GOT3 (cell line): ENCODE results near the gene OSTM1.

Experiments used
- DNase-seq: peaks from one replicate; lab custom pipeline; 2025; ENCODE audit warnings: mixed read lengths; lab: John Stamatoyannopoulos, UW

Gene OSTM1, protein sequence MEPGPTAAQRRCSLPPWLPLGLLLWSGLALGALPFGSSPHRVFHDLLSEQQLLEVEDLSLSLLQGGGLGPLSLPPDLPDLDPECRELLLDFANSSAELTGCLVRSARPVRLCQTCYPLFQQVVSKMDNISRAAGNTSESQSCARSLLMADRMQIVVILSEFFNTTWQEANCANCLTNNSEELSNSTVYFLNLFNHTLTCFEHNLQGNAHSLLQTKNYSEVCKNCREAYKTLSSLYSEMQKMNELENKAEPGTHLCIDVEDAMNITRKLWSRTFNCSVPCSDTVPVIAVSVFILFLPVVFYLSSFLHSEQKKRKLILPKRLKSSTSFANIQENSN

DNA sequence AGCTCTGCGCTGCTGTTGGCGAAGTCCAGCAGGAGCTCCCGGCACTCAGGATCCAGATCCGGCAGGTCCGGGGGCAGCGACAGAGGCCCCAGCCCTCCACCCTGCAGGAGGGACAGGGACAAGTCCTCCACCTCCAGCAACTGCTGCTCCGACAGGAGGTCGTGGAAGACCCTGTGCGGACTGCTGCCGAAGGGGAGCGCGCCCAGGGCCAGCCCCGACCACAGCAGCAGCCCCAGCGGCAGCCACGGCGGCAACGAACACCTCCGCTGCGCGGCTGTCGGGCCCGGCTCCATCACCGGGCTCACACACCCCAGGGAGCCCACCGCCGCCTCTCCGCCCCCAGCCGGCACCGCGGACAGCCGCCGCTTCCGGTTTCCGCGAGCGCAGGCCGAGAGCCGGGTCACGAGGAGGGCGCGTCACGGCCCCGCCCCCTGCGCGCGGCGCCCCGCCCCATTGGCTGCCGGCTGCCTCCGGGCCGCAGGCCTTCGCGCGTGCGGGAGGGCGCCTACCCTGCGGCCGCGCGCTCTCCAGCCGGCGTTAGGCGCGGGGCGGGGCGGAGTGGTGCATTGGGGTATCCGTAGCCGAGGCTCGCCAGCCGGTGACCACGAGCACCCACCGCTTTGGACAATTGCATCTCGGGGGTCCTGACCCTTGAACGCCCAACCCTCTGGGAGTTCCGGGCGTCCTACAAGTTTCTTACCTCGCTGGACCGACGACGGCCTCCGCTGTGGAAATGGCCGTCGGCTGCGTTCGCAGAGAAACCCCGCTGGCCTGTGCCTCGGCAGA, at the start of gene OSTM1:
TSS of gene OSTM1 (minus strand) at position 383 of the 786 bp plus-strand sequence. CDS start at position 293, 90 bp downstream.
- peak; percentile 75 for DNase-seq

DNA sequence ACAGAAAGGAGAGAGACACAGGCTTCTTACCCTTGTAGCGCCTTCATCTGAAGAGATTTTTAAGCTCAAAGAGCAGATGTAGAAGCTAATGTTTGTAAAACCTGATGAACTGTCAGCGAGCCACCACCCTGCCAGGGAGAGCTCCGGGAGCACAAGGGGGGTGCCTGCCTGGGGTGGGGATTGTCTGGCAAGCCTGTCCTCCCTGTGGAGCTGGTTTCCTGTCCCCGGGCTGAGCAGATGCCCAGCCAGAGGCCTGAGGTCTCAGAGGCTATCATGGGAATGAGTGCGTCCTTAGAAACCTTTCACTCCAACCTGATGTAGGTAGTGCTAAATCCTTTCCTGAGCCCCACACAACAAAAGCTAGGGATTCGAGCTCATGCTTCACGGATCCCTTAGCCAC, 49.4 kb upstream of the OSTM1 start:
- DNase-seq: no peak

DNA sequence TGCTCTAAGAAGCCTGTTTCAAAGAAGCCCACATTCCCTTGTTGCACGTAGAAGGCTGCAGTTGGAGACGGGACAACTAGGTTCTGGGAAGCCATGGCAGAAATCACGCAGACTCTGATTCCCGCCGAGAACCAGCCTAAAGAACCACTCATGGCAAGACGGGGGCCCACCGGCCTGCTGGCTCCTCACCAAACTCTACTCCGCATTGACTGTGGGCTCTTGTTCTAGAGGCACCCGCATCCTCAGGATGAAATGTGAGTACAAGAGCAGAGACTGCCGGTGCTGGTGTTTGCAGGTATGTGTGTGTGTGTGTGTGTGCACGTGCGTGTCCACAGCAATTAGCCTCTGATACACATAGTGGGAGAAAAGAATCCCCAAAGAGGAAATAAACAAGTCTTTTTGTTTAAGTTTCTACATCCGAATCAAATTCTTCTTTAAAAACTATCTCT, 49.0 kb upstream of the OSTM1 start:
- DNase-seq: no peak

DNA sequence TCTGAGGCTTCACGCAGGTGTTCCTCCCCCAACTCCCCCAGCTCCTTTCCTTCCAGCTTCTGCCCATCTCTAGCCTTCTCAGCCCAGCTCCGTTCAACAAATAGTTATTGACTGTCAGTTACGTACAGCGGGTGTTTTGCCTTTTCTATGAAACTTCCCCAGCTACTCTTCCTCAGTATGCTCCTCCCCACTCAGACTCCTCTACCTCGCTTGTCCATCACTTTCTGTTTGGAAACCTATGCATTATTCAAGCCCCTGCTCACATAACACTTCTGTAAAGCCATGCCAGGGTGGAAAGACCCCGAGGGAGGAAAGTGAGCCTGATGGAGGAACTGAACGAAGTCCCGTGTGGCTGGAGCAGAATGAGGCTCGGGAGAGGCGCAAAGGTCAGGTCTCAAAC, 47.1 kb upstream of the OSTM1 start:
- DNase-seq: no peak

DNA sequence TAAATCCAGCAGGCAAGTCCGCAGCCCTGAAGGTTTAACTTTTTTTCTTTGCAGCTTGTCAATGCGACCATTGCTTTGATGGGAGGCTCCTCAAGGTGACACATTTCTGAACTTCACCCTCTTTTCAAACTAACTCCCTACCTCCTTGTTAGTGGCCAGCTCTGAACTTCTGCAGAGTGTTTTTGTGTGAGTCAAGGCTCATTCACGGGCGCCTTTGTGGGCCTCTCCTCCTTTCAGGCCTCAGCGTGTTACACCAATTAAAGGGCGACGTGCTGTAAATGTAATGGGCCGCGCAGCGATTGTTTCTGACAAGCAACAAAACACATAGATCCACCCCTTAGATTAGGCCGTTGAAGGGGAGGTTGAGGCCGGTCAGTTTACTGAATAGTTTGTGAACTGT, 45.8 kb upstream of the OSTM1 start:
- no peak for DNase-seq

DNA sequence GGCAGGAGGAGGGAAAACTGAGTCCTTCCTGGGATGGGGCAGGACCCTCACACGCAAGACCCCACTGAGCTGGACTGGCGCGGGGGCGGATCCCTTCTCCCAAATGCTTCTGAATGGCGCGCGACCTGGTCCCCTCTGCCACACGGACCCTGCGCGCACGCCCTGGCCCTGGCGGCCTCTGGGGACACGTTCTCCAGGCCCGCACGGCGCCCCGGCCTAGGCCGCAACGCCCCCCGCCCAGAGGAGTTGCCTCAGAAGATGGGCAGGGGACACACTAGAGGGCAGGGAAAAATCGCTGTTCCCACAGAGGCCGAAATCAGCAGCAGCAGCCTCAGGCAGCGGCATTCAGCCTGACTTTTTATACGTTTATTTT, 45.2 kb upstream of the OSTM1 start:
- no peak for DNase-seq

DNA sequence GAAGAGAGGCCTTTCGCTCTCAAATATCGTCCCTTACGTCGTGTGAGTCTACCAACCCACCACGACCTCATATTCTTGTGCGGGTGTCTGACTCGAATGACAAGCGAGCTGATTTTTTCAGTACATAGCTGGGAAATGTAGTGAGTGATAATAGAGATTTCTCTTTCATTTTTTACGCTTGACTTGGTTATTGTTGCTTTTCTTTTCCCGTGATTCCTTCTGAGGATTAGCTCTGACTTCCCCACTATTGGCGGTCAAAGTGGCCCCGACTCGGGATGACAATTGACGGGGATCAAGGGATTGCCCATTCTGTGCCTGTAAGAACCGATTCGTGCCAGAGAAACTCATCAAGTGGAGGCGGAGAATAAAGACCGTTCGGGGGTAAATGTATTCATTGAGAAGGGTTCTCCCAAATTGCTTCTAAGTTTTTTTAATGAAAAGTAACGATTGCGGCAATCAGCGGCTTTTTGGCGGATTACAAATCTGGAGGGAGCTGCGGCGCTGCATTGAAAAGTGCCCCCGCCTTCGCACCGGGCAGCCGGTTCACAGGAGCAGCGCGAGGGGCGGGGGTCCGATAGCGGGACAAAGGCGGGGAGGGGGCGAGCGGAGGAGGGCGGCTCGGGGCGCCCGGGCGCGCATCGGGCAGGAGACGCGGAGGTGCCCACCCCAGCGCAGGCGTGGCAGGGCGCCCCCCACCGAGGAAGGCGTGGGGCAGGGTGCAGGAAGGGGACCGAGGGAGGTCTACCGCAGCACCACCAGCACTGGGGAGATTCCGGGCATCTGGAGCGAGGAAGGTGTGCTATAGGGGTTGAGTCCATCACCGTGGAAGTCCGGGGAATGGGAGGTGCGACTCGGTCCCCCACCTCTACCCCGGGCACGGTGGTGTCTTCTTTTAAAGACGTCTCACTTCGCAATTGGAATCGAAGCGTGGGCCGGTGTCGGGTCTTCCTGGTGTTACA, 44.5 kb upstream of the OSTM1 start:
- DNase-seq: no peak

DNA sequence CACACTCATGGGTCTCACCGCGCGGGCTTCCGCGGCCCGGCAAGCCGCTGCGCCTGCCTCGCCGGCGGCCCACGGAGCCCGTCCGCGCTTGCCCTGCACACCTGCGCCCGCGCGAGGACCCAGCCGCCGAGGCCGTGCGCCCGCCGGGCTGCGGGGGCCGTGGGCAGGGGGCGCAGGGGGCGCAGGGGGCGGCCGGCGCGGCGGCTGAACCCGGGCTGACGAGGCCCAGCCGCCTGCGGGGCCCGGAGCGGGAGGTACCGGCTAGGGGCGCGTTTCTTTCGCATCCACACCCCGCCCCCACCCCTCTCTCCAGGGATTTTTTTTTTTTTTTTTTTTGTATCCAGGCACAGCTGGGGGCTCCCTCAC, 43.8 kb upstream of the OSTM1 start:
- DNase-seq: no peak

DNA sequence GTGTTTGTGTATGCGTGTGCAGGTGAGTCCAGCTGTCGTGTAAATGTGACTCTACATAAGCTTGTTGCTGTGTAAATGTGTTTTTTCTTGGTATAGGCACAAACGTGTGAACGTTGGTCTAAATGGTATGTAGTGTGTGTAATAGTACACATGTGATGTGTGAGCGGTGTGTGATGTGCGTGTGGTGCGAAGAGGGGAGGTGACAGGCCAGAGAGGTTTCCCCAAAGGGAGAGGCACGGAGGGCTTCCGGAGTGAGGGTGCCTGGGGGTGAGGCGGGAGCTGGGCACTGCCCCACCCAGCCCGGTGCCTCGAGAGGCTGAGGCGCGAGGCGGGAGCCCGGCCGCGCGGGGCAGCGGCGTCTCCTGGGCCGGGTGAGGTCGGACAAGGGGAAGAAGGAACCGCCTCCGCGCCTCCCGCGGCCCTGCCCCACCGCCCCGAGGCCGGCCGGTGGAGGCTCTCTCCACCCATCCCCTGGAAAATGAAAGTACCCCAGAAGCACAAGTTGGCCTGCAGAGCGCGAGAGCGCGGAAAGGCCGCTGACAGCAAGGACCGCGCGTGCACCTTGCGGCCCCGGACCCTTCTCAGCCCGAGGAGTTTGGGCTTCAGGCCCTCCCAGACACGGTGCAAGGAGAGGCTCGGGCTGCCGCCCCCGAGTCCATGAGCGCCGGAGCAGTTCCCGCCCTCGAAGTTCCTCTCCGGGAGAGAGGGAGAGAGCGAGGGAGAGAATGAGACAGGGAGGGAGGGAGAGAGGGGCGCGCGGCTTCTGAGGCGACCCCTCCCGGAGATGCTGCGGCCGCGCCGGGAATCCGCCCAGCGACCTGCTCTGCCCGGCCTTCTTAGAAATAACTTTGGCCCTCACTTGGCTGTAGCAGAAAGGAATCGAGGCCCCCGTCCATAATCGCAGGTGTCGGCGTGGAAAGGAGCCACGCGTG, 43.2 kb upstream of the OSTM1 start:
- no peak for DNase-seq

DNA sequence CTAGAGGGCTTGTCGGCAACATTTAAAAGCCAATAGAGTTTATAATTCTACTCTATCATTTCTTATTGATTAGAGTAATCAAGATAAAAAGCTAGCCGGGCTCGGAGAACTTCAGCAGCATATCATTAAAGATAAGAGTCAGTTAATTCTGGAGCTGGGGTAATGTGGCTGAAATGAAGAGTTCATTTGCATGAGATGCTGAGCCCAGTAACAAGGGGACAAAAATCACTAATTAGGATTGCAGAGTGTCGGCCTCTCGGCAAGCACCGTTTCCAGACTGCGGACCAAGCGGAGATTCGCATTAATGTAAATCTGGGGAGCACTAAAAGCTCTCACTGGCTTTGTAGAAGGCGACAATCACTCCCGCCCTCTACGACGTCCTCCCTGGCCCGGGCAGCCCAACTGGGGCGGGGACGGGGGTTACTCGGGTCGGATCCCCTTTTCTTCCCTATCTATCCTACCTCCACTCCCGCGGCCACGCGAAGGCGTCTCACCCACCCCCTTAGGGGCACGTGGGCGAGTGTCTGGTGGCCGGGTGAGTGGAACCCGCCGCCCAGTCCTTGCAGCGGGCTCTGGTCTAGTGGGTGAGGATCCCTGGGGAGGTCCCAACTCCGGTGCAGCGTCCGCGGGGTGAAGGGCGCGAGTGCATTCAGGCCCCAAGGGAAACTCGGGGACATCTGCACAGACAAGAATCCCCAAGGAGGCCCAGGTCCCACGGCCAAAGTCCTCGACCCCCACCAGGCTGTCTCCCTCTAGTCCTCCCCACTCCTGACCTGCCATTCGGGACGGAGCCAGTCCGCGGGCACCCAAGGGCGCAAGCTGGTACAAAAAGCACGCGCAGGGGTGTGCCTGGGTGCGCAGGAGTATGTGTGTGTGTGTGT, 42.2 kb upstream of the OSTM1 start:
- no peak for DNase-seq

DNA sequence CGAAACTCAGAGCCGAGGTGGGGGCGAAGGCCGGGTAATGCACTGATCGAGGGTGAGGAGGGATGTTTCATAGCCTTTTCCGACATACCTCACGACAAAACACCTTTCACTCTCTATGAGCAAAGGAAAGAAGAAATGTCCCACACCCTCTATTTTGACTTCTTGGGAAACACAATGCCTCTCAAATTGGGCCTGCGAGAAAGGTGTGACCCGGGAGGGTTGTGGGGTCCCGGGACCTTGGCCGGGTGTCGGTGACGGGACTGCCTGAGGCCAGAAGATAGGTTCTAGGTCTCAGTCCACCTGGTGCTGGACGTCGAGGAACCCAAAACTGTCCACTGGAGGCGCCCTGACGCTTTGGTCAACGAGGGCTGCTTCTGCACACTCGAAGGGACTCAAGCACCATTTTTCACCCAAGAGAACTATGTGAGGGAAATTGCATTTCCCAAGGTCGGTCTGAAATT, 41.1 kb upstream of the OSTM1 start:
- DNase-seq: no peak

DNA sequence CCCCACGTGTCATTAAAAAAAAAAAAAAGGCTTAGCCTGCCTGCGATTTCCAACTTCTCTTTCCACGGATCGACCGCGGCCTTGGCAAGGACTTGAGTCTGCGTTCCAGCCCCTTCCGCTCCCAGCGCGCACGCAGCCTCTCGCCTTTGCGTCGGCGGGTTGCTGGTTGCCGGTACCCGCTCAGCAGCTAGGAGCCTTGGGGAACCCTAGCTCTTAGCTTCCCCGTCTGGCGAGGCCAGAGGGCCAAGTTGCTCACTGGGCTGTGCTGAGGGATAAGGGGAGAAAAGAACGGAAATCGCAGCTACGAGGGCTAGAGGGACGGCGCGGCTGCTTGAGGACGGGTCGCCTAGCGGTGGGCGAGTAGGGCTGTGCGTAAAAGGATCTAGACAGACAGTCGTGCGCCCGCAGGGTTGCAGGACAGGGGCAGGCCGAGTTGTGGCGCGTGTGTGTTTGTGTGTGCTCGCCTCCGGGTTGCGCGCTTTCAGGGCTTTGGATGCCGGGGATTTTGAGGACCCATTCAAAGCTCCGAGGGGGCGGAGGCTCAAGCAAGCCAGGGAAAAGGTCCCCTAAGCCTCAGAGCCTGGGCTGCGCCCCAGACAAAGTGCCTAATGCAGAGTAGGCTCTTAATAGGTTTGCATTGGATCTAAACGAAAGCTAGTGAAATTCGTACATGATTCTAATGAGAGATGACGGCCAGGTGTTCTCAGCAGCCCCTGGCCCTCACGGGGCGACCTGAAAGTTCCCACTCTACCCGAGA, 40.5 kb upstream of the OSTM1 start:
- no peak for DNase-seq

DNA sequence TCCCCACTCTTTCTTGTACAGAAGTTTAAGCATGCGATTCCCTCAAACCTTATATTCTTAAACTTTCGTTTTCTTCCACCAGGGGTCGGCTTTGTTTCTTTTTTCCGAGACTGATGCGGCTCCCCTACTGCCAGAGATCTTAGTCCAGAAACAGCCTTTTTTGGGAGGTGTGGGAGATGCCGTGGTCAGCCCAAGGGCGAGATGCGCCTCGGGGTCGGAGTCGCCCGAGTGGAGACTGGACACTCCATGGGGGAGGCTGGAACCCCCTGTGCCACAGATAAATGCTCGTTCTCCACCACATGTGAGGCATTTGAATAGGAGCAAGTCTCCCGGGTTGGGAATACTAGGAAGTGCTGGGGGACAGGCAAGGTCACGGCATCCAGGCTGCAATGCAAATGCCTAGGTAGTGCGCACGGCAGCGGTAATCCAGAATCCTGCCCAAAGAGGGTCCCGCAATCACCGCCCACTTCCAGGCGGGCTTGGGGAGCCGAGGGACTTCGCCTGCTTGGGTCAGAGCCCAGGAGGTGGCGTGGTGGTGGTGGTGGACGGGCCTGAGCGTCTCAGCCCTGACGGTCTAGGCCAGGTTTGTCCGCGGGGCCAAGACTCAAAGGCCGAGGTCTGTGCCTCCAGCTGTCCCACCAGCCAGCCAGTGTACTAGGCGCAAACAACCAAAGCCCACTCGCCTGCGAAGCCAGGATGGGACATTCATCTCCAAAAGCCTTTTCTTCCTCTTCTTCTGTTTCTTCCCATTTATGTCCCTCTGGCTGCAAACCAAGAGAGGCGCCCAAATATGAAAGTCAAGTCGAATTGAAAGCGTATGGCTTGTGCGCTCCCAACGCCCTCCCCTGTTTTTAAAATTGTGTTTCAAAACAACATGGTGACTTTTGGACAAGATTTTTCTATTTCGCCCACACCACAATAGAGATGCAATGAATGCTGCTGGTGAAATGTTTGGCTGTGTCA, 39.3 kb upstream of the OSTM1 start:
- no peak for DNase-seq

DNA sequence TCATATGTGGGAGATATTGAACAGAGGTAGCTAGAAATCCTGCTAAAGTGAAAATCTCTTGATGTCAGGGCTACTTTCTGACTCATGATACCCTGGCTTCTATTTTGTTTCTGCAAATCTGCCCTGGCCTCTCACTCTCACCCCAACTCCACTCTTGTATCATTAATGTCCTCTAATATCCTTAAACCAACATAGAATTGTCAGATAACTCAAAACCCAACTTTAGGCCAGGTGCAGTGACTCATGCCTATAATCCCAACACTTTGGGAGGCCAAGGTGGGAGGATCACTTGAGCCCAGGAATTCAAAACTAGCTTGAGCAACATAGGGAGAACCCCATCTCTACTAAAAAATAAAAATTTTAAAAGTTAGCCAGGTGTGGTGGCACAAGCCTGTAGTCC, 33.8 kb upstream of the OSTM1 start:
- no peak for DNase-seq

DNA sequence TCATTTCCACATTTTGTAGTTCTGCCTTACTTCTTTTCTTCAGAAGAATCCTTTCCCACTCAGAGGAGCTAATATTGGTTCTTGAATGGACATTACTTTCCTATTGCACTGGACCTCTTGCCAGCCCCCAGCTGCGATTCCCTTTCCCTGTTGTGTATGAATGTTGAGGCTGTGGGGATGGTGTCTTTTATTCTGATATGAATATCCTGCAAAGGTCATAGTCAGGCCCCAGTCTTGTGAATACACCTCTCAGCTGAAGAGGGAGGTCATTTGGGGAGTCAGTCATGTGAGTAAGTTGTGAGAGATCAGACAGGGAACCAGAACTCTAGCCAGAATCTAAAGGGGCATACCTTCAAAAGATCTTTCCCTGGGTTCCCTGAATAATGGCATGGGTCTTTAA, 32.6 kb upstream of the OSTM1 start:
- DNase-seq: no peak

DNA sequence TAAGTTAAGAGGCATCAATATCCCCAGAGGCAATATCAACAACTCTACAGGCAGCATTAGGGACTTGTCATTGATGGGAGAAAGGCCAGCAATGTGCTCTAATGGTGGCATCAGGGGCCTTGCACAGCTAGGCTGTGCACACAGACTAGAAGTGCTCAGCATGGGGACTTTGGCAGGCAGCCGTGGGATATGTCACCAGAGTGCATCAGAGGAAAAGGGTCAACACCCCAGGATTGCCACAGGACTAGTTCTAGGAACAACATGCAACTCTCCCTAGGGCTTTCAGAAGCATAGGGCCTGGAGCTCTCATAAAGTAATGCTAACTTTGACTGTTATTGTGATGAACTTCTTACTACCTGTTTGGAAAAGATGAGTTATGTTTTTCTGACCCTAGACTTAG, 32.2 kb upstream of the OSTM1 start:
- DNase-seq: no peak

DNA sequence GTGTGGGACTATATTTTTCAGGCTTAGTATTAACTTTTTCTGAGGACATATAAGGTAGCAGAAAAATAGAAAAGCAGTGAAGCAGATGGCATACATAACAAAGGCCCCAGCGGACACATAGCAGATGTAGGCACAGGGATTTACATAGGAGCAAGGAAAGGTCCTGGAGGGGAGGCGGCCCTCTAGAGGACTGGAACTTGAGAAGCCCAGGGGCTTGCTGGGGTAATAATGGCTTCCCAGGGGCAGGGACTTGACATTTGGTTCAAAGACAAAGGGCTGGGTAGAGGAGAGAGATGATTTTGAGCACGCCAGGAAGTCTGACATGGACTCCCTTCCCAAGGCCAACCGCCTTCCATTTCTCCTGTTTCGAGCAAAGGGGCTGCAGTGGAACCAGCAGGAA, 31.7 kb upstream of the OSTM1 start:
- no peak for DNase-seq

DNA sequence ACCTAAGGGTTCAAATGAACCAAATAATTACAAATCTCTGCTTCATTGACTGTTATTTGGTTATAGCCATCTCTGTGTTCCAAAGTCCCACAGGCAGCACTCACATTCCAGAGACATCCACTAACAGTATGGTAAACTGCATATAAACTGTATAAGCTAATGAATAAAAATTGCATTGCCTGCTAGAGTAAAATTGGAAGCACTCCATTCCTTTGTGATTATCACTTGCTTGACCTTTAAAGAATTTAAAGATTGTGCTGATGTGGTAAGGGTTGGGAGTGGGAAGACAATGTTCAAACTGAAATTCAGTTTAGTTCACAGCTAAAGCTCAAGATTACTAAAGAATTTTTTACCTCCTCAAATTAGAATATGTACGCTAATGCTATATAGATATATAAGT, 31.0 kb upstream of the OSTM1 start:
- DNase-seq: no peak
